ENCODE results near the gene OVAAL. TPM values are rescaled to one million over a fixed set of nuclear protein-coding genes. Genes with fewer than 3 reads are reported as not detected.

Gene OVAAL
- total and polyA plus RNA-seq, 2 of the 8 experiments (the other 6 are each of a cell fraction or from before 2014, with no cell fraction given) = not detected

- H4K20me1 ChIP-seq (replicated peaks in 1 of 2; ENCODE audit: control insufficient read depth in 1 of 2, insufficient read depth in 2 of 2, low read length in 2 of 2) = no peaks in the 10 kb centered on the region
- no peak for TF ChIP-seq CTCF (IDR thresholded peaks at IDR 0.05; ENCODE audit: control extremely low read depth in 1 of 3, insufficient read depth in 1 of 3, low read depth in 1 of 3, low read length in 3 of 3)
- TF ChIP-seq JUN (IDR thresholded peaks at IDR 0.05; ENCODE audit: low read depth, low read length) = no peak
- TF ChIP-seq TAF1 (IDR thresholded peaks at IDR 0.05; ENCODE audit: low read depth, low read length) = no peak
- 0 out of 2 replicates have a peak overlapping the region, but pooled peaks have one; percentile 45 for H2BK5ac ChIP-seq (ENCODE audit: low read depth, low read length)
- no peak overlapping the region for H2AK5ac ChIP-seq (ENCODE audit: low read depth, low read length)
- no peak overlapping the region for H3K9ac ChIP-seq (replicated peaks in 1 of 4; ENCODE audit: extremely low read depth in 1 of 4, low read depth in 3 of 4, low read length in 3 of 4)
- ChIA-PET POLR2A (ENCODE audit: partially characterized antibody) (interaction anchor here (1.5 to 3.3 kb wide), 3 partner anchors 11 to 343 kb away, joined by 5 to 21 read pairs (median 5); partner anchors contain the start of gene ACBD6), CTCF (ENCODE audit: partially characterized antibody) (interaction anchor here (0.5 to 4.0 kb wide), 8 partner anchors 9 to 535 kb away, joined by 3 to 26 read pairs (median 4); no protein-coding TSS in a partner anchor)
- H3K23ac ChIP-seq (ENCODE audit: insufficient read length) = no peak overlapping the region
- peak overlapping the region; percentile 92 for H2AFZ ChIP-seq (ENCODE audit: low read length)
- H3K36me3 ChIP-seq (ENCODE audit: control insufficient read depth in 2 of 4, insufficient read depth in 4 of 4, low read length in 3 of 4) = no peaks in the 10 kb centered on the region
- H3K79me2 ChIP-seq (ENCODE audit: control insufficient read depth in 1 of 2, insufficient read depth in 2 of 2, low read length in 2 of 2) = no peaks in the 10 kb centered on the region
- no peak overlapping the region for H4K91ac ChIP-seq (replicated peaks; ENCODE audit: insufficient read length, low read length)
- no peaks in the 10 kb centered on the region for H3K23me2 ChIP-seq (ENCODE audit: low read depth, low read length)
- H2BK12ac ChIP-seq (ENCODE audit: low read depth, low read length) = peak overlapping the region; percentile 30; the same call in 1 of the 2 replicates
- no peak overlapping the region for H3K4me3 ChIP-seq (ENCODE audit: extremely low read depth in 1 of 4, insufficient read depth in 2 of 4, low read depth in 3 of 4, low read length in 4 of 4)
- H2BK15ac ChIP-seq (ENCODE audit: low read length) = no peak overlapping the region
- no peak overlapping the region for H3K14ac ChIP-seq (ENCODE audit: insufficient read length)
- WGBS, 2 experiments (ENCODE audit: extremely low coverage in 1 of 2, insufficient coverage in 1 of 2, insufficient read length in 1 of 2, insufficient replicate concordance in 2 of 2, low coverage in 1 of 2, low lambda C conversion rate in 2 of 2, missing lambda C conversion rate in 1 of 2) = 95% methylated on average over 4 of the region's 4 CpGs; no CpG with 5 or more reads in 1 of the 2 experiments
- no peaks in the 10 kb centered on the region for H3K9me3 ChIP-seq (ENCODE audit: insufficient read depth in 2 of 2, low read depth in 1 of 2, low read length in 1 of 2)
- no peak overlapping the region; the same call in 1 of the 2 replicates for H3K27ac ChIP-seq (ENCODE audit: low read depth, low read length)
- H3K18ac ChIP-seq (ENCODE audit: extremely low read depth, low read length) = no peak overlapping the region
- no peaks in the 10 kb centered on the region for H3K27me3 ChIP-seq (replicated peaks in 1 of 4; ENCODE audit: control insufficient read depth in 3 of 4, extremely low read depth in 1 of 4, insufficient read depth in 3 of 4, low read length in 3 of 4)
- no peak overlapping the region for H4K5ac ChIP-seq (ENCODE audit: insufficient read length, low read depth, low read length)
- H2BK120ac ChIP-seq (replicated peaks; ENCODE audit: low read depth, low read length) = no peak overlapping the region
- DNase-seq (ENCODE audit: low read depth in 1 of 2, low spot score in 2 of 2) = no peak
- H3K56ac ChIP-seq (replicated peaks; ENCODE audit: insufficient read length, low read depth, low read length) = no peak overlapping the region
- peak overlapping the region; percentile 66; the same call in 1 of the 2 replicates for H2BK20ac ChIP-seq (ENCODE audit: low read length)
- FAIRE-seq = no peak
- H3K4me2 ChIP-seq (ENCODE audit: insufficient read depth in 1 of 2, low read depth in 2 of 2, low read length in 2 of 2) = no peak overlapping the region
- no peaks in the 10 kb centered on the region for H3K79me1 ChIP-seq (ENCODE audit: low read depth, low read length)
- no peak overlapping the region for H4K8ac ChIP-seq (ENCODE audit: extremely low read depth, insufficient read depth, low read length)
- peaks cover 0 to 8% (median 2%) of the 10 kb centered on the region in 4 experiments; a peak in 4 of 7 replicates for H3K4me1 ChIP-seq (replicated peaks in 1 of 4; ENCODE audit: control insufficient read depth in 3 of 4, insufficient read depth in 4 of 4, low read length in 3 of 4)
- no peak overlapping the region for H3K4ac ChIP-seq (replicated peaks; ENCODE audit: insufficient read length, low read depth, low read length)
Observed at GRCh38 chr1:180519846-180520245, 38.9 kb upstream of the OVAAL start.
